Caco-2 (cell line): ENCODE data around the gene FAM118A. TPM values are rescaled to one million over a fixed set of nuclear protein-coding genes. Genes with fewer than 3 reads are reported as not detected.

ENCODE experiments used
- BruUV-seq: library from RNA; stranded (reverse); fragments of 400-500 nt; replicated peaks from 2 replicates; lab custom pipeline; 2021; lab: Mats Ljungman, UMichigan
- CTCF ChIA-PET: fragments of 300-600 bp; sonication (Branson Sonifier 250); formaldehyde crosslinking; loops from one replicate; lab custom pipeline; 2022; ENCODE audit warnings: antibody characterized with exemption; lab: Charles Lee
- POLR2A ChIA-PET: fragments of 300-600 bp; sonication (Branson Sonifier 250); formaldehyde crosslinking; loops from one replicate; lab custom pipeline; 2022; ENCODE audit warnings: antibody characterized with exemption; lab: Charles Lee
- DNase-seq, 2 experiments: peaks; one replicate each; pipeline versions ENCODE4 v3.0.0 to v3.0.0-alpha.2; 2020 to 2022
- H3K27me3 ChIP-seq: replicated peaks from 2 replicates; pipeline ENCODE4 v1.6.0; 2011; ENCODE audit warnings: low read length; ENCODE audit not compliant: control insufficient read depth, insufficient read depth
- H3K36me3 ChIP-seq: 2 replicates; pipeline ENCODE4 v1.5.1; 2011; ENCODE audit warnings: low read length; ENCODE audit not compliant: control insufficient read depth, insufficient read depth
- H3K4me1 ChIP-seq: fragments of 250-450 bp; sonication (Bioruptor Pico); 2 replicates; pipeline ENCODE4 v1.5.1; 2020; ENCODE audit warnings: mild to moderate bottlenecking
- H3K4me3 ChIP-seq: 2 replicates; pipeline ENCODE4 v1.5.1; 2011; ENCODE audit warnings: low read depth, mild to moderate bottlenecking, control low read depth, low read length
- H3K9me3 ChIP-seq: fragments of 250-450 bp; sonication (Bioruptor Pico); 2 replicates; pipeline ENCODE4 v1.5.1; 2020; ENCODE audit warnings: mild to moderate bottlenecking, moderate library complexity
- H3K27ac Mint-ChIP-seq: one replicate; pipeline ENCODE4 v1.8.0; 2022; ENCODE audit warnings: mixed read lengths; ENCODE audit not compliant: unreplicated experiment
- H3K27me3 Mint-ChIP-seq: one replicate; pipeline ENCODE4 v1.8.0; 2022; ENCODE audit warnings: mixed read lengths; ENCODE audit not compliant: insufficient read depth, unreplicated experiment
- H3K36me3 Mint-ChIP-seq: one replicate; pipeline ENCODE4 v1.8.0; 2022; ENCODE audit warnings: mild to moderate bottlenecking, mixed read lengths; ENCODE audit not compliant: insufficient read depth, unreplicated experiment
- H3K4me1 Mint-ChIP-seq: one replicate; pipeline ENCODE4 v1.8.0; 2022; ENCODE audit warnings: low read depth, mixed read lengths; ENCODE audit not compliant: unreplicated experiment
- H3K4me3 Mint-ChIP-seq: one replicate; pipeline ENCODE4 v1.8.0; 2022; ENCODE audit warnings: mild to moderate bottlenecking, moderate library complexity, mixed read lengths; ENCODE audit not compliant: unreplicated experiment
- H3K9me3 Mint-ChIP-seq: one replicate; pipeline ENCODE4 v1.8.0; 2022; ENCODE audit warnings: mixed read lengths; ENCODE audit not compliant: unreplicated experiment
- intact Hi-C: fragments of 100-400 bp; cut with micrococcal nuclease; formaldehyde crosslinking; loops from one replicate; pipeline ENCODE4 v1.10.0; 2022; ENCODE audit not compliant: unreplicated experiment
- total RNA-seq: library from RNA; stranded (reverse); gene quantifications from 2 replicates; pipeline ENCODE4 v1.2.3, GENCODE V29; 2022
- TF ChIP-seq, protein P1 (sequence below), 2 experiments: fragments of 200-600 bp in 1 of 2; IDR thresholded peaks; 1 replicate in 1 of 2; 2 replicates in 1 of 2; pipeline versions ENCODE4 v1.5.1 to v1.8.0; 2011 to 2022; ENCODE audit warnings: antibody characterized with exemption in 1 of 2, control low read depth in 1 of 2, inconsistent platforms in 1 of 2, low read depth in 1 of 2, low read length in 1 of 2, mild to moderate bottlenecking in 1 of 2, moderate library complexity in 1 of 2; ENCODE audit not compliant: insufficient read depth in 1 of 2, severe bottlenecking in 1 of 2, unreplicated experiment in 1 of 2

FAM118A gene
- total RNA-seq, 1 experiment from 2014 or later = 120 TPM

DNA sequence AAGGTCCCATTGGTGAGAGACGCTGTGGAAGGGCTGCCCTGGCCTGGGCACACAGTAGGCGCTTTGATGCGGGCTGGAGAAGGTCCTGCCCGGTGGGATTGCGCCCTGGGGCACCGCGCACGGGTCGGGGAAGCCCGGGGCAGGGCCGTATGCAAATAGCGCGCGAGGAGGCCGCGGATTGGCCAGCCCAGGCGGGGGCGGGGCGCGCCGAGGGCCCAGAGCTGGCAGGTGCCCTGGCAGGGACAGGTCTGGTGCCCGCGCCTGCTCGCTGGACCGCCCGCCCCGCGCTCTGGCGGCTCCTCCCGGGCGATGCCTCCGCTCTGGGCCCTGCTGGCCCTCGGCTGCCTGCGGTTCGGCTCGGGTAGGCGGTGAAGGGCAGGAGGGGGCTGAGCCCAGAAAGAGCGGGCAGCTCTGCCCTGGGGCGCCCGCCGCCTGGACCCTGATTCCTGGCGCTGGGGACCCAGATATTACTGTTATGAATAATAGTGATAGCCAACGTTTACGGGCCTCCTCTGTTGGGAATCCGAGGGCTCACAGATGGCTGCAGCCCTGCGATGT, 24.9 kb upstream of the FAM118A start, which contains the start of gene UPK3A:
Gene UPK3A (plus strand): TSS at position 245 of the 558 bp plus-strand sequence. CDS start 65 bp downstream, at position 310.
- no peaks in the 10 kb centered on the region for H3K36me3 ChIP-seq
- no peaks in the 10 kb centered on the region for H3K9me3 ChIP-seq
- TF ChIP-seq, protein P1, sequence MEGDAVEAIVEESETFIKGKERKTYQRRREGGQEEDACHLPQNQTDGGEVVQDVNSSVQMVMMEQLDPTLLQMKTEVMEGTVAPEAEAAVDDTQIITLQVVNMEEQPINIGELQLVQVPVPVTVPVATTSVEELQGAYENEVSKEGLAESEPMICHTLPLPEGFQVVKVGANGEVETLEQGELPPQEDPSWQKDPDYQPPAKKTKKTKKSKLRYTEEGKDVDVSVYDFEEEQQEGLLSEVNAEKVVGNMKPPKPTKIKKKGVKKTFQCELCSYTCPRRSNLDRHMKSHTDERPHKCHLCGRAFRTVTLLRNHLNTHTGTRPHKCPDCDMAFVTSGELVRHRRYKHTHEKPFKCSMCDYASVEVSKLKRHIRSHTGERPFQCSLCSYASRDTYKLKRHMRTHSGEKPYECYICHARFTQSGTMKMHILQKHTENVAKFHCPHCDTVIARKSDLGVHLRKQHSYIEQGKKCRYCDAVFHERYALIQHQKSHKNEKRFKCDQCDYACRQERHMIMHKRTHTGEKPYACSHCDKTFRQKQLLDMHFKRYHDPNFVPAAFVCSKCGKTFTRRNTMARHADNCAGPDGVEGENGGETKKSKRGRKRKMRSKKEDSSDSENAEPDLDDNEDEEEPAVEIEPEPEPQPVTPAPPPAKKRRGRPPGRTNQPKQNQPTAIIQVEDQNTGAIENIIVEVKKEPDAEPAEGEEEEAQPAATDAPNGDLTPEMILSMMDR (IDR thresholded peaks at IDR 0.05; ENCODE audit: insufficient read depth in 1 of 2, low read depth in 1 of 2, low read length in 1 of 2, severe bottlenecking in 1 of 2, unreplicated experiment in 1 of 2) = no peak
- peaks cover 66% of the 10 kb centered on the region for H3K4me1 ChIP-seq
- Mint-ChIP-seq H3K9me3 (no peaks in the 10 kb centered on the region), H3K4me3 (no peak within 1 kb of the TSS), H3K27ac (peak within 1 kb of the TSS; percentile 77), H3K27me3 (no peaks in the 10 kb centered on the region), H3K36me3 (no peaks in the 10 kb centered on the region), H3K4me1 (peaks cover 35% of the 10 kb centered on the region)
- no peaks in the 10 kb centered on the region for H3K27me3 ChIP-seq
- H3K4me3 ChIP-seq = no peak within 1 kb of the TSS
- intact Hi-C loops = no loop called here
- no peak for DNase-seq
- BruUV-seq = no TSS peak
- CTCF ChIA-PET = interaction anchor here (0.6 kb wide), 1 partner anchor 61 kb away, joined by 3 read pairs; no protein-coding TSS in a partner anchor
- POLR2A ChIA-PET = no interaction called here

DNA sequence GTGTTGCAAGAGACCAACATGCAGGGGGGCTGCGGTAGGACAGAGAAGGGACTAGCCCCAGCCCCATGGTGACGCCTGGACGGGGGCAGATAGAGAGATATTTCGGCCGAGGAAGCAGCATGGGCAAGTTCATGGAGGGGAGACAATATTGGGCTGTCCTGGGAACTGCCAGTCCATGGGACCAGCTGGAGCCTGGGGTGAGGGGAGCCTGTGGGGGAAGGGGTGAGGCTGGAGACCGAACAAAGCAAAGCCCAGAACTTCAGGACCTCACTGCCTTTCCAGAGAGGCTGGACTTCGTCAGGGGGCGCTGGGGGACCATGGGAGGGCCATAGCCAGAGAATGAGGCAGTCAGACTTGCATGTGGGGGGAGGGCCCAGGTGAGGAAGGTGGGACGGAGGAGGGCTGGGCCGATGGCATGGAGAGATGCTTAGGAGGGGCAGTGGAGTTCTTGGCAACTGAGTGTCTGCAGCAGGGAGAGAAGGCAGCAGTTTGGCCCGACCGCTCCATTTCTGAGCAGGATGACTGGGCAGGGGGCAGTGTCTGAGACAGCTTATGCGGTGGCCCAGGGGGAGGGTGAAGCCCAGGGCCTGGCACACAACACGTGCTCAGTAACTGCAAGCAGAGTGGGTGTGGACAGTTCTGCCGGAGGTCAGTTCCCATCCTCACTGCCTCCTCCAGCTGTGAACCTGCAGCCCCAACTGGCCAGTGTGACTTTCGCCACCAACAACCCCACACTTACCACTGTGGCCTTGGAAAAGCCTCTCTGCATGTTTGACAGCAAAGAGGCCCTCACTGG, 24.3 kb upstream of the FAM118A start:
- POLR2A ChIA-PET = no interaction called here

More for the DNA sequence above, 24.3 kb upstream of the FAM118A start:
- Histone ChIP-seq H3K4me3 (no peak overlapping the region), H3K9me3 (no peaks in the 10 kb centered on the region), H3K4me1 (peaks cover 66% of the 10 kb centered on the region), H3K36me3 (no peaks in the 10 kb centered on the region), H3K27me3 (no peaks in the 10 kb centered on the region)
- CTCF ChIA-PET = no interaction called here
- Mint-ChIP-seq H3K27ac (peak overlapping the region; percentile 77), H3K4me1 (peaks cover 35% of the 10 kb centered on the region), H3K27me3 (no peaks in the 10 kb centered on the region), H3K9me3 (no peaks in the 10 kb centered on the region), H3K4me3 (no peak overlapping the region), H3K36me3 (no peaks in the 10 kb centered on the region)
- TF ChIP-seq, protein P1 (IDR thresholded peaks at IDR 0.05; ENCODE audit: insufficient read depth in 1 of 2, low read depth in 1 of 2, low read length in 1 of 2, severe bottlenecking in 1 of 2, unreplicated experiment in 1 of 2) = peak in 1 of 2 experiments; percentile 25
- DNase-seq = peak; percentile 55 to 58
- BruUV-seq = no TSS peak
- intact Hi-C loops = no loop called here
